HEK293T (cell line): ENCODE measurements around the gene PCNX1.

Experiments used
- CTCF ChIA-PET: fragments of 350-600 bp; formaldehyde crosslinking; extraction: SDS; loops from one replicate; lab custom pipeline; 2021; ENCODE audit warnings: antibody characterized with exemption, inconsistent platforms; lab: Yijun Ruan, JAX
- POLR2A ChIA-PET: fragments of 350-600 bp; formaldehyde crosslinking; extraction: SDS; loops from one replicate; lab custom pipeline; 2020; ENCODE audit warnings: antibody characterized with exemption, inconsistent platforms; lab: Yijun Ruan, JAX
- DNase-seq: peaks from one replicate; pipeline ENCODE4 v3.0.0; 2012; ENCODE audit warnings: mixed read lengths; ENCODE audit errors: extremely low spot score
- ARNT ChIP-seq: fragments of 450-650 bp; IDR thresholded peaks from 2 replicates; pipeline ENCODE4 v1.6.1; 2017; ENCODE audit warnings: mild to moderate bottlenecking
- BHLHE40 ChIP-seq: fragments of 450-650 bp; IDR thresholded peaks from 2 replicates; pipeline ENCODE4 v1.6.1; 2016; ENCODE audit warnings: mild to moderate bottlenecking, moderate library complexity, borderline replicate concordance
- CTBP1 ChIP-seq: fragments of 450-650 bp; IDR thresholded peaks from 2 replicates; pipeline ENCODE4 v1.6.1; 2016; ENCODE audit warnings: borderline replicate concordance
- ELF4 ChIP-seq: fragments of 450-650 bp; IDR thresholded peaks from 2 replicates; pipeline ENCODE4 v1.6.1; 2017; ENCODE audit warnings: antibody characterized with exemption
- FOXA1 ChIP-seq: fragments of 450-650 bp; IDR thresholded peaks from 2 replicates; pipeline ENCODE4 v1.6.1; 2016; ENCODE audit warnings: mild to moderate bottlenecking
- FOXK2 ChIP-seq: fragments of 450-650 bp; IDR thresholded peaks from 2 replicates; pipeline ENCODE4 v1.6.1; 2016; ENCODE audit warnings: mild to moderate bottlenecking
- FOXM1 ChIP-seq: fragments of 450-650 bp; IDR thresholded peaks from 2 replicates; pipeline ENCODE4 v1.6.1; 2017; ENCODE audit warnings: mild to moderate bottlenecking, borderline replicate concordance
- HDGF ChIP-seq: fragments of 450-650 bp; IDR thresholded peaks from 2 replicates; pipeline ENCODE4 v1.6.1; 2017; ENCODE audit warnings: antibody characterized with exemption, borderline replicate concordance
- L3MBTL2 ChIP-seq: fragments of 450-650 bp; conservative IDR thresholded peaks from 2 replicates; pipeline ENCODE4 v1.6.1; 2016; ENCODE audit warnings: mild to moderate bottlenecking
- LEF1 ChIP-seq: fragments of 450-650 bp; IDR thresholded peaks from 2 replicates; pipeline ENCODE4 v1.6.1; 2017; ENCODE audit warnings: mild to moderate bottlenecking, borderline replicate concordance
- NFRKB ChIP-seq: fragments of 450-650 bp; IDR thresholded peaks from 2 replicates; pipeline ENCODE4 v1.6.1; 2016; ENCODE audit warnings: mild to moderate bottlenecking, moderate library complexity
- PKNOX1 ChIP-seq: fragments of 450-650 bp; IDR thresholded peaks from 2 replicates; pipeline ENCODE4 v1.6.1; 2016
- SP1 ChIP-seq: fragments of 450-650 bp; IDR thresholded peaks from 2 replicates; pipeline ENCODE4 v1.6.1; 2017
- SUZ12 ChIP-seq: fragments of 450-650 bp; IDR thresholded peaks from 2 replicates; pipeline ENCODE4 v1.6.1; 2016; ENCODE audit warnings: mild to moderate bottlenecking
- TARDBP ChIP-seq: fragments of 450-650 bp; IDR thresholded peaks from 2 replicates; pipeline ENCODE4 v1.6.1; 2016
- ZNF384 ChIP-seq: fragments of 450-650 bp; IDR thresholded peaks from 2 replicates; pipeline ENCODE4 v1.6.1; 2016

Gene PCNX1

GRCh38 chr14:71163842-71164629 is 256.8 kb downstream of the PCNX1 start:
- TF ChIP-seq PKNOX1 = no peak
- TF ChIP-seq L3MBTL2 = no peak
- no peak for TF ChIP-seq FOXA1
- no peak for TF ChIP-seq ARNT
- no peak for TF ChIP-seq BHLHE40
- TF ChIP-seq FOXM1 = no peak
- no peak for TF ChIP-seq CTBP1
- no peak for TF ChIP-seq HDGF
- TF ChIP-seq SP1 = no peak
- TF ChIP-seq FOXK2 = no peak
- no peak for TF ChIP-seq ELF4
- TF ChIP-seq TARDBP = no peak
- TF ChIP-seq SUZ12 = no peak
- no peak for TF ChIP-seq ZNF384
- TF ChIP-seq LEF1 = no peak
- TF ChIP-seq NFRKB = no peak
- CTCF ChIA-PET = interaction anchor here (0.5 to 1.2 kb wide), 3 partner anchors 17 to 199 kb away, joined by 3 to 4 read pairs (median 3); no protein-coding TSS in a partner anchor
- DNase-seq = no peak
- POLR2A ChIA-PET = interaction anchor here (1.7 kb wide), 1 partner anchor 157 kb away, joined by 4 read pairs; the partner anchor contains the start of gene SIPA1L1
